HEK293 (cell line): ENCODE measurements around the gene CIZ1.

Source experiments
- ELK4 ChIP-seq: IDR thresholded peaks from 2 replicates; pipeline ENCODE4 v1.6.1; 2011; ENCODE audit warnings: mild to moderate bottlenecking, low read depth, low read length, borderline replicate concordance
- REPIN1 ChIP-seq: fragments of 450-650 bp; formaldehyde crosslinking; IDR thresholded peaks from 2 replicates; pipeline ENCODE4 v1.5.1; 2017; ENCODE audit warnings: missing biosample characterization, missing genetic modification characterization, low read depth
- REST ChIP-seq: fragments of 450-650 bp; formaldehyde crosslinking; IDR thresholded peaks from 2 replicates; pipeline ENCODE4 v1.5.1; 2016; ENCODE audit warnings: missing biosample characterization, missing genetic modification characterization
- SCRT1 ChIP-seq: fragments of 450-650 bp; formaldehyde crosslinking; IDR thresholded peaks from 2 replicates; pipeline ENCODE4 v1.5.1; 2016; ENCODE audit warnings: missing biosample characterization, missing genetic modification characterization, borderline replicate concordance
- TCF7L2 ChIP-seq: IDR thresholded peaks from 2 replicates; pipeline ENCODE4 v1.6.1; 2011; ENCODE audit warnings: low read depth, mild to moderate bottlenecking, inconsistent platforms, low read length, moderate library complexity, borderline replicate concordance
- ZBTB17 ChIP-seq: fragments of 450-650 bp; formaldehyde crosslinking; IDR thresholded peaks from 2 replicates; pipeline ENCODE4 v1.5.1; 2016; ENCODE audit warnings: missing biosample characterization, missing genetic modification characterization
- ZBTB49 ChIP-seq: fragments of 450-650 bp; formaldehyde crosslinking; IDR thresholded peaks from 2 replicates; pipeline ENCODE4 v1.5.1; 2016; ENCODE audit warnings: missing biosample characterization, missing genetic modification characterization, low read depth
- ZNF354C ChIP-seq: fragments of 450-650 bp; formaldehyde crosslinking; IDR thresholded peaks from 2 replicates; pipeline ENCODE4 v1.5.1; 2016; ENCODE audit warnings: missing biosample characterization, missing genetic modification characterization, low read depth, borderline replicate concordance
- ZNF610 ChIP-seq: fragments of 450-650 bp; formaldehyde crosslinking; IDR thresholded peaks from 2 replicates; pipeline ENCODE4 v1.5.1; 2016; ENCODE audit warnings: missing biosample characterization, missing genetic modification characterization, borderline replicate concordance
- TF ChIP-seq, protein P1 (sequence below): fragments of 450-650 bp; formaldehyde crosslinking; IDR thresholded peaks from 2 replicates; pipeline ENCODE4 v1.5.1; 2016; ENCODE audit warnings: missing biosample characterization, missing genetic modification characterization
- TF ChIP-seq, protein P2 (sequence below): fragments of 450-650 bp; formaldehyde crosslinking; IDR thresholded peaks from 2 replicates; pipeline ENCODE4 v1.5.1; 2016; ENCODE audit warnings: missing biosample characterization, missing genetic modification characterization

- TF ChIP-seq TCF7L2, result no peak
- TF ChIP-seq, protein P1, sequence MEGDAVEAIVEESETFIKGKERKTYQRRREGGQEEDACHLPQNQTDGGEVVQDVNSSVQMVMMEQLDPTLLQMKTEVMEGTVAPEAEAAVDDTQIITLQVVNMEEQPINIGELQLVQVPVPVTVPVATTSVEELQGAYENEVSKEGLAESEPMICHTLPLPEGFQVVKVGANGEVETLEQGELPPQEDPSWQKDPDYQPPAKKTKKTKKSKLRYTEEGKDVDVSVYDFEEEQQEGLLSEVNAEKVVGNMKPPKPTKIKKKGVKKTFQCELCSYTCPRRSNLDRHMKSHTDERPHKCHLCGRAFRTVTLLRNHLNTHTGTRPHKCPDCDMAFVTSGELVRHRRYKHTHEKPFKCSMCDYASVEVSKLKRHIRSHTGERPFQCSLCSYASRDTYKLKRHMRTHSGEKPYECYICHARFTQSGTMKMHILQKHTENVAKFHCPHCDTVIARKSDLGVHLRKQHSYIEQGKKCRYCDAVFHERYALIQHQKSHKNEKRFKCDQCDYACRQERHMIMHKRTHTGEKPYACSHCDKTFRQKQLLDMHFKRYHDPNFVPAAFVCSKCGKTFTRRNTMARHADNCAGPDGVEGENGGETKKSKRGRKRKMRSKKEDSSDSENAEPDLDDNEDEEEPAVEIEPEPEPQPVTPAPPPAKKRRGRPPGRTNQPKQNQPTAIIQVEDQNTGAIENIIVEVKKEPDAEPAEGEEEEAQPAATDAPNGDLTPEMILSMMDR (tag by site-specific recombination), result no peak
- no peak for TF ChIP-seq ZBTB17
- TF ChIP-seq, protein P2, sequence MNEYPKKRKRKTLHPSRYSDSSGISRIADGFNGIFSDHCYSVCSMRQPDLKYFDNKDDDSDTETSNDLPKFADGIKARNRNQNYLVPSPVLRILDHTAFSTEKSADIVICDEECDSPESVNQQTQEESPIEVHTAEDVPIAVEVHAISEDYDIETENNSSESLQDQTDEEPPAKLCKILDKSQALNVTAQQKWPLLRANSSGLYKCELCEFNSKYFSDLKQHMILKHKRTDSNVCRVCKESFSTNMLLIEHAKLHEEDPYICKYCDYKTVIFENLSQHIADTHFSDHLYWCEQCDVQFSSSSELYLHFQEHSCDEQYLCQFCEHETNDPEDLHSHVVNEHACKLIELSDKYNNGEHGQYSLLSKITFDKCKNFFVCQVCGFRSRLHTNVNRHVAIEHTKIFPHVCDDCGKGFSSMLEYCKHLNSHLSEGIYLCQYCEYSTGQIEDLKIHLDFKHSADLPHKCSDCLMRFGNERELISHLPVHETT (tag by site-specific recombination), result no peak
- no peak for TF ChIP-seq REPIN1 (tag by site-specific recombination)
- no peak for TF ChIP-seq ELK4
- no peak for TF ChIP-seq SCRT1 (tag by site-specific recombination)
- TF ChIP-seq ZNF610 (tag by site-specific recombination), result no peak
- TF ChIP-seq REST, result no peak
- no peak for TF ChIP-seq ZNF354C (tag by site-specific recombination)
- TF ChIP-seq ZBTB49 (tag by site-specific recombination), result no peak
These were observed 72.3 kb downstream of the CIZ1 start for GRCh38 chr9:128118971-128119665.
